GM12873 (cell line): ENCODE measurements around the gene NRL.

Experiments used
- TF ChIP-seq, protein P1 (sequence below): IDR thresholded peaks from 2 replicates; pipeline ENCODE4 v1.5.1; 2012; ENCODE audit warnings: low read depth, mild to moderate bottlenecking, moderate library complexity, low read length, control low read depth; ENCODE audit not compliant: insufficient read depth; ENCODE audit errors: missing control alignments

Gene NRL

DNA sequence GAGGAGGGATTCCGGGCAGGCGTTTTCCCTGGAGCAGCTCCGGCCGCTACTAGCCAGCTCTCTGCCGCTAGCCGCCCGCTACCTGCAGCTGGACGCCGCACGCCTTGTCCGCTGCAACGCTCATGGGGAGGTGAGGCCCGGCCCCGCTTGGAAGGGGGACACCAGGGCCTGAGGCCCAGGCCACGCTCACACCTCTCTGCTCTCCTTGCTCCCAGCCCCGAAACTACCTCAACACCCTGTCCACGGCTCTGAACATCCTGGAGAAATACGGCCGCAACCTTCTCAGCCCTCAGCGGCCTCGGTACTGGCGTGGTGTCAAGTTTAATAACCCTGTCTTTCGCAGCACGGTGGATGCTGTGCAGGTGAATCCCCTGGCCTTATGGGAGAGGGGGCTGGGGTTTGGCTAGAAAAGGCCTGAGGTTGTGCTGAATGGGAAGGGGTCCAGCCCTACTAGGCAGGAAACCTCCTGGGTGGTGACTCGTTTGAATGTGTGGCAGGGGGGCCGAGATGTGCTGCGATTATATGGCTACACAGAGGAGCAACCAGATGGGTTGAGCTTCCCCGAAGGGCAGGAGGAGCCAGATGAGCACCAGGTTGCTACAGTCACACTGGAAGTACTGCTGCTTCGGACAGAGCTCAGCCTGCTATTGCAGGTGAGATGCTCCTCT lies 33.1 kb upstream of the NRL start:
- TF ChIP-seq, protein P1, sequence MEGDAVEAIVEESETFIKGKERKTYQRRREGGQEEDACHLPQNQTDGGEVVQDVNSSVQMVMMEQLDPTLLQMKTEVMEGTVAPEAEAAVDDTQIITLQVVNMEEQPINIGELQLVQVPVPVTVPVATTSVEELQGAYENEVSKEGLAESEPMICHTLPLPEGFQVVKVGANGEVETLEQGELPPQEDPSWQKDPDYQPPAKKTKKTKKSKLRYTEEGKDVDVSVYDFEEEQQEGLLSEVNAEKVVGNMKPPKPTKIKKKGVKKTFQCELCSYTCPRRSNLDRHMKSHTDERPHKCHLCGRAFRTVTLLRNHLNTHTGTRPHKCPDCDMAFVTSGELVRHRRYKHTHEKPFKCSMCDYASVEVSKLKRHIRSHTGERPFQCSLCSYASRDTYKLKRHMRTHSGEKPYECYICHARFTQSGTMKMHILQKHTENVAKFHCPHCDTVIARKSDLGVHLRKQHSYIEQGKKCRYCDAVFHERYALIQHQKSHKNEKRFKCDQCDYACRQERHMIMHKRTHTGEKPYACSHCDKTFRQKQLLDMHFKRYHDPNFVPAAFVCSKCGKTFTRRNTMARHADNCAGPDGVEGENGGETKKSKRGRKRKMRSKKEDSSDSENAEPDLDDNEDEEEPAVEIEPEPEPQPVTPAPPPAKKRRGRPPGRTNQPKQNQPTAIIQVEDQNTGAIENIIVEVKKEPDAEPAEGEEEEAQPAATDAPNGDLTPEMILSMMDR, result no peak

DNA sequence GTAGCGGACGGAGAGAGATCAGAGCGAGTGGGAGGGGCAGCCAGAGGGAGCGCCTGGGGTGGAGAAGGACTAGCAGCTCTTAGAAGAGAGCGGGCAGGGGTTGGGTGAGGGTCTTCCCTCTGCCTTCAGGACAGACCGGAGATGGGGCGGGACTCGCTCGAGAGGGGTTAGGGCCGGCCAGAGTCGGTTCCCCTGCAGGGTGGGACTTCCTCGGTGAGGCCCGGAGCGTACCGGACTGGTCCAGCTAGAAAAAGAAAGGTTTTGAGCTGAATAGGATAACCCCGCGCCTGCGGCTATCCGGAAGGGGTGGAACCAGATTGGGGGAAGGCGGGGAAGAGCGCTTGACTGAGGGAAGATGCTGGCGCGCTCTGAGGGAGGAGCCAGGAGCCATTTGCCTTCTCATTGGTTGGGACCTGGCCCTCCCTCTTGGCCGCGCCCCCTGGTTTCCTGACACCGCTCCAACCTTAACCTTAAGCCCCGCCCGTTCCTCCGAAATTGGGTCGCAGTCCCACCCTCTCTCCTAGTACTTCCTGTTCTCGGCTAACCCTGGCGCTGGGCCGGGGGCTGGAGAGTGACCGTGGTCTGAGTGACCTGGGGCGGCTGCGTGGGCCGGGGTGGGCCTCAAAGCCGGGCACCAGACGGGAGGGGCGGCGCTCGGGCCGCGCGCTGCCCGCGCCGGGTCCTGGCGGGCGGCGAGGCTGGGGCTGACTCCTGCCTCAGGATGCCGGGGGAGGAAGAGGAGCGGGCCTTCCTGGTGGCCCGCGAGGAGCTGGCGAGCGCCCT lies 32.4 kb upstream of the NRL start, which contains the start of gene RNF31:
Gene RNF31, plus strand, starts transcription at position 521 of the 783 bp plus-strand sequence. Its CDS starts 201 bp downstream, at position 722.
- TF ChIP-seq, protein P1, result no peak

DNA sequence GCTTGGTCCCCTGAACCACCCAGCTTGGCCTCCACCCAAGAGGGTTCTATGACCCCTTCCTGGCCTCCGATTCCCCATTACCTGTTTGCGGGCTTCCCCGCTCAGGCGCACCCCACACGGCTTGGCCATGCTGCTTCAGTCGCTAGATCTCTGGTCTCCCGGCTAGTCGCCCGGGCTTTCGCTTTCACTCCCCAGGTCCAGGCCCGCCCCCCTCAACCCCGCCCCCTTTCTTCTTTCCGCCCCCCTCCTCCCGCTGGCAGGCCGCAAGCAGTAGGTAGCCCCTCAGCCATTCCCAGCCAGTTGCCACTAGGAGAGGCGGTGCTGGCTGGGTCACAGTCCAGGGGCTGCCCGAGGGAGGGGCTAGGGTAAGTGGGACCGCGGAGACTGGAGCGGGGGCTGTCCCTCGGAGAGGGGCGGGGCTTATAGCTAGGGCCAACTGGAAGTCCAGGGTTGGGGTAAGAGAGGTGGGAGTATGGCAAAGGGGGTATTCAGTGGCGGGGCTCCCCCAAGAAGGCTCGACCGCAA lies 31.8 kb upstream of the NRL start, which contains the start of gene PSME2:
Gene PSME2, minus strand, starts transcription at position 158 of the 525 bp plus-strand sequence. Its CDS starts 29 bp downstream, at position 129.
- TF ChIP-seq, protein P1, result no peak

DNA sequence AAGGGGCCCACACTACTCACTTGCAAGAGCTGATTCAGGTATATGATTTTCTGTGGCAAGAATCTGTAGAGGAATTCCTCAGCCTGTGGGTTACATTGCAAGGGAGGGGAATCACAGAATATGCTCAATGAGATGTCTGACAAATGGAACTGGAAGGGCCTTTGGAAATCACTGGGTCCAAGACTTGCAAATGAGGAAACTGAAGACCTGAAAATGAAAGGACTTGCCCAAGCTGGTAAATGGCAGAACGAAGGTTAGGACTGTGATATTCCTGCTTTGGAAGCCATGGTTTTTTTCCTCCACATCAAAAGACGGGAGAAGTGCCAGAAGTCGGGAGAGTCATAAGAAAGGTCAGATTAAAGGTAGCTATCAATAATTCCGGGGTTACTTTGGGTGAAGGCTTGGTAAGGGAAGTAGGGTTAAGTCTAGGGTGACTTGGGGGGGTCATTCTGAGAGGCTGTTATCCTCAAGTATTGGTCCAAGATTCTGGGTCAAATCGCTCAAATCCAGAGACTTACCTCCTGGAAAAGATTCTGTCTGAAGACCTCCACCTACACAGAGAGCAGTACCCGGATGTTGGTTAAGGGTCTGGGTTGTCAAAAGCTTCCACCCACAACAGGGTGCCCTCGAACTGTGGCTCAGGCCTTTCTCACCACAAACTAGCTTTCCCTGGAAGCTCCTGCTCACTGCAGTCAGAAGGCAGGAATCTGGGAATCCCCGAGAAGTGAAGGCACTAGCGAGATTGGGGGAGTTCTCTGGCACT lies 31.1 kb upstream of the NRL start:
- TF ChIP-seq, protein P1, result no peak

DNA sequence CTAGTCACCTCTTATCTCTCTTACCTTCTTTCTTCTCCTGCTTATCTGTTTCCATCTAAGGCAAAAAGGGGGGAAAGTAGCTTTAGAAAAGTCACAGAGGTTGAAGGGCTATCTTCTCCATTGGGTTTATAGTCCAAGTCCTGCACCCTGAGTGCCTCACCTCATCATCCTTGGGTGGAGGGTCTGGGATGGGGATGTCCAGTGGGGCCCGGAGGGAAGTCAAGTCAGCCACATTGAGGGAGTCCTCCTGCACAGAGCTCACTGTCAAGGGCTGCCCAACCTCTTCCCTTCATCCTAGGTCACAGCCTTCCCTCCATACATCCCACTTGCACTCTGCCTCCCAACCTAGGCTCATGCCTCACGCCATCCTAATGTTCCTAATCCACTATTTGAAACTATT lies 30.5 kb upstream of the NRL start:
- TF ChIP-seq, protein P1, result no peak

DNA sequence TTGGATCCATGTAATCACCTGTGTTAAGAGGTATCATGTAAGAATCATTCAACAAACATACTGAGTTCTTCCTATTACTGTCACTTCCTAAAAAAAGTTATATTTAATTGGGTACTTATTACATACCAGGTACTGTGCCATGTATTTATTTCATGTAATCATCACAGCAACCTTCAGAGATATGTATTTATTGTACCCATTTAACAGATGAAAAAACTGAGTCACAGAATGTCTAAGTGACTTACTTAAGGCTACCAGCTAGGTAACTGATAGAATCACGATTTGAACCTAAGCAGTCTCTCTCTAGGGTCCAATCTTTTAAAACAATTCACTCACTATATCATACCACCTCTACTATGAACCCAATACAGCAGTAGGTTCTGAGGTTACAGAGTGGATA lies 29.7 kb upstream of the NRL start:
- TF ChIP-seq, protein P1, result no peak
